Mesangial cell (primary cell): ENCODE results near the gene FXYD4. TPM values are rescaled to one million over a fixed set of nuclear protein-coding genes. Genes with fewer than 3 reads are reported as not detected.

ENCODE experiments used
- total RNA-seq: library from RNA; depleted of rRNA; stranded (reverse); fragments of >200 nt; gene quantifications from 2 replicates; pipeline ENCODE4 v1.2.3, GENCODE V29; 2015

The FXYD4 gene, protein sequence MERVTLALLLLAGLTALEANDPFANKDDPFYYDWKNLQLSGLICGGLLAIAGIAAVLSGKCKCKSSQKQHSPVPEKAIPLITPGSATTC
- total RNA-seq = not detected in 2 replicates

DNA sequence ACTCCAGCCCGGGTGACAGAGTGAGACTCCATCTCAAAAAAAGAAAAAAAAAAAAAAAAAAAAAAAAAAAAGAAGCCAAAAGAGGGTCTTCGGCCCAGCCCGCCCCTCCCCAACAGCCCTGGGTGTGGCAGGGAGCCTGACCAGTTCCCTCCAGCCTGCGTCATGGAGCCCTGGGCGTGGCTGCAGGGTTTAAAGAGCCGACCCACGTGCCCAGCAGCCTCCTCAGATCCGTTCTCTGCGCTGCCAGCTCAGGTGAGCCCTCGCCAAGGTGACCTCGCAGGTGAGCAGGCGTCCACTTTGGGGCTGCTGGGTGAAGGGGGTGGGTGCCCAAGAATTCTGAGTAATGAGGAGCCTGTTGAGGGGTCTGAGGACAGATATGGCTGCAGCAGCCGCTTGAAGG lies at the start of gene FXYD4:
FXYD4 (plus strand) TSS at position 219 of the 400 bp plus-strand sequence. CDS start 2,111 bp downstream, outside the sequence.

DNA sequence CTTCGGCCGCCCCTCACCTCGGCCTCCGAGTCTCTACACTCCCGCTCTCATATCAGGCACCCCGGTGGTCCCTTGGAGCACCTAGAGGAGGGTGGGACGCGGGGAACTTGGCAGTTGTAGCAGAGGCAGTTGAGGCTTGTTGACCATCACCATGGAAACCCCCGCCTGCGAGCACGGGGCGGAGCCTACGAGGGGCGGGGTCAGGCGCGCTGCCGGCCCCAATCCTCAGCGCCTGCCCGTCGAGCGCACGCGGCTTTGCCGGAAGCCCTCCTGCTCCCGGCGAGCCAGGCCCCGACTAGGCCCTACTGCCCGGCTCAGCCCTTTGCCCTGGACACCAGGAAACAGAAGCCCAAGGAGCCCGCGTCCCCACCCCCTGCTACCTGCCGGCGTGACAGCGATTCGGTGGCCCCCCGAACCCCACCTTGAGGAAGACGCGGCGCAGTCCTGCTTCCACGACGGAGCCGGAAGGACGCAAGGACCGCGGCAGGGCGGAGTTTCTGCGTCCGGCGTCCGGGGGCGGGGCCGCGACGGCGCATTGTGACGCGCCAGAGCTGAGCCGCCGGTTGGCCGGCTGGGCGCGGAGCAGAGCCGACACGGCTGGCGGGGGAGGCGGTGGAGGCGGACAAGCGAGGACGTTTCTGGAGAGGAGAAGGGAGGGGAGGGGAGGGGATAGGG lies 37.4 kb downstream of the FXYD4 start, which contains the start of gene HNRNPF:
HNRNPF (minus strand) TSS at position 477 of the 675 bp plus-strand sequence. CDS start 21,302 bp downstream, outside the sequence.

Other genes with a start within 250 kb of the FXYD4 start
- gene CSGALNACT2, start 233.2 kb upstream of the FXYD4 start, total RNA-seq = 5.1 and 5.3 TPM in 2 replicates
- gene RASGEF1A, start 104.6 kb upstream of the FXYD4 start, total RNA-seq = 1.8 and 2.5 TPM in 2 replicates
- 174 and 213 TPM in 2 replicates for gene HNRNPF, start 37.5 kb downstream of the FXYD4 start, total RNA-seq
- 1.5 and 2.4 TPM in 2 replicates for gene ZNF487, start 65.5 kb downstream of the FXYD4 start, total RNA-seq
- 3.2 and 3.7 TPM in 2 replicates for gene ZNF239, start 203.0 kb downstream of the FXYD4 start, total RNA-seq
- gene ZNF485, start 234.8 kb downstream of the FXYD4 start, total RNA-seq = 1.5 and 2.9 TPM in 2 replicates